Gastrocnemius medialis (tissue), 4 donors: ENCODE results near the gene MT1E. TPM values are rescaled to one million over a fixed set of nuclear protein-coding genes. Genes with fewer than 3 reads are reported as not detected.

Source experiments
- ATAC-seq, 2 donors: fragments of 150-250 bp; one replicate each; pipeline ENCODE4 v1.9.1; 2016
- DNase-seq, 2 donors: peaks; one replicate each; pipeline ENCODE4 v3.0.0-alpha.2; 2019
- H3K27ac ChIP-seq, 4 donors: fragments of 200-600 bp; sonication (generic); 1 replicate in 1 of 4; 2 replicates in 3 of 4; pipeline ENCODE4 v1.5.1; 2016 to 2018; ENCODE audit warnings: mild to moderate bottlenecking in 2 of 4, moderate library complexity in 1 of 4
- H3K27me3 ChIP-seq, 3 donors: fragments of 200-600 bp; sonication (generic) in 2 of 3; 1 replicate in 1 of 3; 2 replicates in 2 of 3; pipeline versions ENCODE4 v1.5.1 to v1.6.0; 2016 to 2019; ENCODE audit warnings: mild to moderate bottlenecking in 1 of 3, moderate library complexity in 1 of 3
- H3K36me3 ChIP-seq, 2 donors: fragments of 200-600 bp; sonication (generic) in 1 of 2; one replicate each; pipeline ENCODE4 v1.5.1; 2017 to 2018
- H3K4me1 ChIP-seq, 2 donors: fragments of 200-600 bp; sonication (generic) in 1 of 2; one replicate each; pipeline ENCODE4 v1.5.1; 2016 to 2017; ENCODE audit warnings: mild to moderate bottlenecking in 2 of 2
- H3K4me3 ChIP-seq, 4 donors: fragments of 200-600 bp; sonication (generic) in 3 of 4; 1 replicate in 1 of 4; 2 replicates in 3 of 4; pipeline ENCODE4 v1.5.1; 2016 to 2019; ENCODE audit warnings: mild to moderate bottlenecking in 2 of 4
- H3K9me3 ChIP-seq, 3 donors: fragments of 200-600 bp; sonication (generic) in 2 of 3; 1 replicate in 1 of 3; 2 replicates in 2 of 3; pipeline ENCODE4 v1.5.1; 2016 to 2019
- POLR2A ChIP-seq, 2 donors: fragments of 450-650 bp; IDR thresholded peaks; one replicate each; pipeline ENCODE4 v1.6.1; 2017; ENCODE audit warnings: antibody characterized with exemption in 2 of 2, mild to moderate bottlenecking in 2 of 2, moderate library complexity in 2 of 2
- in situ Hi-C, 4 donors: fragments of 200-750 bp; cut with MboI; loops; one replicate each; pipeline versions ENCODE4 v1.15.0 to v1.8.0; 2017; ENCODE audit warnings: low sequenced_read_pairs in 4 of 4
- intact Hi-C: fragments of 100-400 bp; cut with DNase I; formaldehyde crosslinking; loops from one replicate; pipeline ENCODE4 v1.15.1; 2023; ENCODE audit warnings: low total_unique reads
- total RNA-seq, 4 donors: library from RNA; depleted of rRNA; stranded (reverse); fragments of >200 nt; gene quantifications; one replicate each; pipeline versions ENCODE4 v1.1.0 to v1.2.3, GENCODE V29; 2016
- TF ChIP-seq, protein P1 (sequence below), 5 experiments: fragments of 450-650 bp in 3 of 5; fragments of 200-600 bp in 2 of 5; sonication (generic) in 2 of 5; IDR thresholded peaks in 4 of 5; conservative IDR thresholded peaks in 1 of 5; 1 replicate in 4 of 5; 2 replicates in 1 of 5; pipeline ENCODE4 v1.5.1; 2016 to 2019; ENCODE audit warnings: antibody characterized with exemption in 5 of 5, mild to moderate bottlenecking in 3 of 5, moderate library complexity in 3 of 5

The MT1E gene
- total RNA-seq, 4 donors from 2014 or later = 63.0 to 434 (median 267) TPM

DNA sequence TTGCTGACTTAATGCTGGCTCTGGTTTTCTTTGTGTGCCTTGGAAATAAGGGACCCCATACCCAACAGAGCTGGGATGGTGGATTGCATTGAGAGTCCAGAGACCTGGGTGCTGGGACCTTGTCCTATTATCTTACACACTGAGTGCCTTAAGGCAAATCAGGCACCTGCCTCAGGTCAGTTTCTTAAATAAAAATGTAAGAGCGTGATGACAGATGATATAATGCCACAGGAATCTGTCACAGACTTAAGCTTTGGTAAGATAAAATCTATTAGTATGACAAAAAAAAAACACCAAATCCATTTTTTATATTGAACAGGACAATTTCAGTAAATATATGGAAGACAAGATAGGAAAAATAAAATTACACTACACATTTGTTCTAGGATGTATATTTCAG lies 14.5 kb downstream of the MT1E start:
- H3K27me3 ChIP-seq = peaks cover 3 to 8% (median 7%) of the 10 kb centered on the region in 3 donors
- intact Hi-C loops (no loop called here), in situ Hi-C loops (no loop called here)
- H3K36me3 ChIP-seq = no peaks in the 10 kb centered on the region
- TF ChIP-seq, protein P1, sequence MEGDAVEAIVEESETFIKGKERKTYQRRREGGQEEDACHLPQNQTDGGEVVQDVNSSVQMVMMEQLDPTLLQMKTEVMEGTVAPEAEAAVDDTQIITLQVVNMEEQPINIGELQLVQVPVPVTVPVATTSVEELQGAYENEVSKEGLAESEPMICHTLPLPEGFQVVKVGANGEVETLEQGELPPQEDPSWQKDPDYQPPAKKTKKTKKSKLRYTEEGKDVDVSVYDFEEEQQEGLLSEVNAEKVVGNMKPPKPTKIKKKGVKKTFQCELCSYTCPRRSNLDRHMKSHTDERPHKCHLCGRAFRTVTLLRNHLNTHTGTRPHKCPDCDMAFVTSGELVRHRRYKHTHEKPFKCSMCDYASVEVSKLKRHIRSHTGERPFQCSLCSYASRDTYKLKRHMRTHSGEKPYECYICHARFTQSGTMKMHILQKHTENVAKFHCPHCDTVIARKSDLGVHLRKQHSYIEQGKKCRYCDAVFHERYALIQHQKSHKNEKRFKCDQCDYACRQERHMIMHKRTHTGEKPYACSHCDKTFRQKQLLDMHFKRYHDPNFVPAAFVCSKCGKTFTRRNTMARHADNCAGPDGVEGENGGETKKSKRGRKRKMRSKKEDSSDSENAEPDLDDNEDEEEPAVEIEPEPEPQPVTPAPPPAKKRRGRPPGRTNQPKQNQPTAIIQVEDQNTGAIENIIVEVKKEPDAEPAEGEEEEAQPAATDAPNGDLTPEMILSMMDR (IDR thresholded peaks at IDR 0.05 in 4 of 5, conservative IDR thresholded peaks at IDR 0.05 in 1 of 5) = no peak
- no peak for TF ChIP-seq POLR2A (IDR thresholded peaks at IDR 0.05)
- no peak overlapping the region for H3K4me3 ChIP-seq
- peaks cover 5 to 20% of the 10 kb centered on the region in 2 donors for H3K4me1 ChIP-seq
- no peaks in the 10 kb centered on the region for H3K9me3 ChIP-seq
- ATAC-seq (no peak), DNase-seq (no peak)
- no peak overlapping the region for H3K27ac ChIP-seq

DNA sequence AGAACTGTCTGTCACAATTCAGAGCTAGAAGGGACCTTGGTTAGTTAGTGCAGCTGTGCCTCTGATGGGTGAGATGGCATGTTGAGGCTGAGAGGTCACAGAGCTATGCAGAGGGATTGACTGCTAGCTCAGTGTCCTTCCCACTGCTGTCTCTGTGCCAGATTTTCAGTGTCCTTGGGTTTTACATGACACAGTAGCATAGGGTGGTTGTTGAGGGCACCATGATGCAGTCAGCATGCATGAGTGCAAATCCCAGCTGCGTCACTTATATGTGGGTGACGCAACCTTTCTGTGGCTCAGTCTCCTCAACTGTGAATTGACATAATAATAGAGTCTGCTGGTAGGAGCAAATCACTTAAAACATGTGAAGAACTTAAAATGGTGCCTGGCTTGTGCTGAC lies 15.6 kb downstream of the MT1E start:
- TF ChIP-seq POLR2A (IDR thresholded peaks at IDR 0.05) = no peak
- TF ChIP-seq, protein P1 (IDR thresholded peaks at IDR 0.05 in 4 of 5, conservative IDR thresholded peaks at IDR 0.05 in 1 of 5) = no peak
- no peak for ATAC-seq
- intact Hi-C loops = no loop called here

DNA sequence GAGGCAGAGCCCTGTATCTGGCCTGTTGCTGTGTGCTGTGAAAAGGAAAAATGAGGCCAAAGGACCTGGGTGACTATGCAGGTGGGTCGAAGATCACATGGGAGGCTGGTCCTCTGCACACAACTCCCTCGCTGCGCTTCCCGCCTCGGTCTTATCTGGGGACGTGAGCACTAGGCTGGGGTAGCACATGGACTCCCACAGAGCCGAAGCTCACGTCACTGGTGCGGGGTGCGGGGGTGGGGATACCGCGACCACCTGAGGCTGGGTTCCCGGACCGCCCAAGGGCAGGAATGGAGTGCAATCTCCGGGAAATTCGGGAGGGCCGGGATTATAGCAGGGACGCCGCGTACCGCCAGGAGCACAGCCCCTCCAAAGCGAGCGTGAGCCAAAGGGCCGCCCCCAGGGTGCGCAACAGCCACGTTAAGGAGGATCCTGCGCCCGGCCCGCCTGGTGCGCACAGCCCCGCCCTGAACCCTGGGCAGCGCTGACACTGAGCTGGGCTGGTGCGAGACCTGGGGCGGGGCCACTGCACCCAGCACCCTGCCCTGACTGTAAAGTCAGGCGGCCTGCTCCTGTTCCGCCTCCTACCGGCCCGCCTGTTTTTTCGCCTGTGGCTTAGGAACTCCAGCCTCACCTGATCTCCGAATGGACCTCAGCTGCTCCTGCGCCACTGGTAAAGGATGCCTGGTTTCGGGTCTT lies 17.6 kb downstream of the MT1E start:
- DNase-seq = peak; percentile 27 to 54
- intact Hi-C loops = loop anchor here (2.0 kb wide), 1 partner anchor 36 kb away; no protein-coding TSS in a partner anchor

More for the DNA sequence above, 15.6 kb downstream of the MT1E start:
- Histone ChIP-seq H3K4me3 (no peak overlapping the region), H3K36me3 (no peaks in the 10 kb centered on the region), H3K27me3 (peaks cover 2 to 7% (median 3%) of the 10 kb centered on the region in 3 donors), H3K27ac (no peak overlapping the region), H3K9me3 (no peaks in the 10 kb centered on the region), H3K4me1 (peaks cover 5 to 20% of the 10 kb centered on the region in 2 donors)
- in situ Hi-C loops = no loop called here
- DNase-seq = no peak

DNA sequence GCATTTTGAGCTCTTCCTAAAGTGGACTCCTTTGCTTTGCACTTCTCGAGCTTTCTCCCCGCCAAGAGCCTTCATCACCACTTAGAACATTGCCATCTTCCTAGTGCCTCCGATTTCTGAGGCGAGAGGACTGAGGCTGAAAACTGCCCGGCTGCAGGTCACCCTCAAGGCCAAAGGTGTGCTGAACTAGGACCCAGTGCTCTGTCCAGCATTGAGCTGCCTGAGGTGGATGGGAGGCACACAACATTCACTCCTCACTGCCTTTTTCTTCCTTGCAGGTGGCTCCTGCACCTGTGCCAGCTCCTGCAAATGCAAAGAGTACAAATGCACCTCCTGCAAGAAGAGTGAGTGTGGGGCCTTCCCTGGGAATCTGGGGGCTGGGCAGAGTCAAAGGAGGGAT lies 18.3 kb downstream of the MT1E start:
- Histone ChIP-seq H3K9me3 (no peaks in the 10 kb centered on the region), H3K4me1 (peaks cover 1 to 16% of the 10 kb centered on the region in 2 donors), H3K36me3 (no peaks in the 10 kb centered on the region), H3K27me3 (peaks cover 2 to 10% (median 8%) of the 10 kb centered on the region in 3 donors), H3K4me3 (peak overlapping the region; percentile 29 to 43 (median 38)), H3K27ac (peak overlapping the region in 1 of 4 donors; percentile 32)
- TF ChIP-seq, protein P1 (IDR thresholded peaks at IDR 0.05 in 4 of 5, conservative IDR thresholded peaks at IDR 0.05 in 1 of 5) = no peak
- TF ChIP-seq POLR2A (IDR thresholded peaks at IDR 0.05) = no peak
- intact Hi-C loops = loop anchor here (2.0 kb wide), 1 partner anchor 37 kb away; no protein-coding TSS in a partner anchor
- ATAC-seq = no peak
- no peak for DNase-seq
- in situ Hi-C loops = no loop called here

More for the DNA sequence above, 17.6 kb downstream of the MT1E start:
- H3K9me3 ChIP-seq = no peaks in the 10 kb centered on the region
- H3K36me3 ChIP-seq = no peaks in the 10 kb centered on the region
- peak; percentile 51 to 59 for ATAC-seq
- H3K4me3 ChIP-seq = peak overlapping the region; percentile 29 to 43 (median 38)
- peaks cover 2 to 11% (median 10%) of the 10 kb centered on the region in 3 donors for H3K27me3 ChIP-seq
- TF ChIP-seq POLR2A (IDR thresholded peaks at IDR 0.05) = no peak
- TF ChIP-seq, protein P1 (IDR thresholded peaks at IDR 0.05 in 4 of 5, conservative IDR thresholded peaks at IDR 0.05 in 1 of 5) = peak in 4 of 5 experiments; percentile 32 to 49 (median 46)
- in situ Hi-C loops = no loop called here
- peak overlapping the region; percentile 21 to 50 (median 34) for H3K27ac ChIP-seq
- peaks cover 5 to 20% of the 10 kb centered on the region in 2 donors for H3K4me1 ChIP-seq
